CD14-positive monocyte (primary cell): Measurements from ENCODE around the gene SNRPA1. TPM values are rescaled to one million over a fixed set of nuclear protein-coding genes. Genes with fewer than 3 reads are reported as not detected.

ENCODE experiments used
- DNase-seq, 3 donors: peaks; one replicate each; pipeline ENCODE4 v3.0.0-alpha.2; 2011 to 2022
- H2AFZ ChIP-seq: 2 replicates; pipeline ENCODE4 v1.6.0; 2012; ENCODE audit warnings: mild to moderate bottlenecking, low read depth, low read length, inconsistent platforms; ENCODE audit not compliant: insufficient read depth, poor library complexity, severe bottlenecking
- H3K27ac ChIP-seq, 2 donors: 1 replicate in 1 of 2; 2 replicates in 1 of 2; pipeline ENCODE4 v1.5.1; 2012 to 2013; ENCODE audit warnings: low read length in 2 of 2, control low read depth in 1 of 2, inconsistent platforms in 1 of 2, low read depth in 1 of 2, mild to moderate bottlenecking in 1 of 2
- H3K27me3 ChIP-seq, 2 donors: one replicate each; pipeline versions ENCODE4 v1.6.0 to v1.6.1; 2011 to 2013; ENCODE audit warnings: low read length in 2 of 2; ENCODE audit not compliant: control insufficient read depth in 2 of 2, insufficient read depth in 2 of 2
- H3K36me3 ChIP-seq, 2 donors: replicated peaks in 1 of 2; 1 replicate in 1 of 2; 2 replicates in 1 of 2; pipeline versions ENCODE4 v1.5.1 to v1.6.1; 2012 to 2013; ENCODE audit warnings: low read length in 2 of 2, control low read depth in 1 of 2, inconsistent platforms in 1 of 2, mild to moderate bottlenecking in 1 of 2; ENCODE audit not compliant: insufficient read depth in 2 of 2, control insufficient read depth in 1 of 2
- H3K4me1 ChIP-seq, 2 donors: 1 replicate in 1 of 2; 2 replicates in 1 of 2; pipeline versions ENCODE4 v1.5.1 to v1.6.1; 2012 to 2013; ENCODE audit warnings: low read length in 2 of 2, control low read depth in 1 of 2, inconsistent platforms in 1 of 2, mild to moderate bottlenecking in 1 of 2, moderate library complexity in 1 of 2; ENCODE audit not compliant: insufficient read depth in 2 of 2, control insufficient read depth in 1 of 2
- H3K4me2 ChIP-seq: replicated peaks from 2 replicates; pipeline ENCODE3; 2012; ENCODE audit warnings: low read length, moderate library complexity, mild to moderate bottlenecking; ENCODE audit not compliant: poor library complexity, severe bottlenecking; ENCODE audit errors: extremely low read depth
- H3K4me3 ChIP-seq, 3 experiments: fragments of 200-600 bp in 1 of 3; sonication (generic) in 1 of 3; replicated peaks in 1 of 3; 1 replicate in 2 of 3; 2 replicates in 1 of 3; pipeline ENCODE4 v1.5.1; 2011 to 2013; ENCODE audit warnings: low read length in 3 of 3, mild to moderate bottlenecking in 3 of 3, control low read depth in 2 of 3, low read depth in 2 of 3, inconsistent platforms in 1 of 3, moderate library complexity in 1 of 3
- H3K79me2 ChIP-seq: 2 replicates; pipeline ENCODE4 v1.6.0; 2012; ENCODE audit warnings: mild to moderate bottlenecking, control low read depth, inconsistent platforms, low read length, moderate library complexity; ENCODE audit not compliant: insufficient read depth
- H3K9ac ChIP-seq: 2 replicates; pipeline ENCODE4 v1.6.0; 2017; ENCODE audit warnings: low read length, mild to moderate bottlenecking; ENCODE audit not compliant: insufficient read depth, poor library complexity, severe bottlenecking
- H3K9me3 ChIP-seq, 2 donors: replicated peaks in 1 of 2; 1 replicate in 1 of 2; 2 replicates in 1 of 2; pipeline versions ENCODE4 v1.5.1 to v1.6.1; 2012 to 2013; ENCODE audit warnings: low read length in 2 of 2, control low read depth in 1 of 2; ENCODE audit not compliant: control insufficient read depth in 1 of 2, insufficient read depth in 1 of 2
- H4K20me1 ChIP-seq: 2 replicates; pipeline ENCODE4 v1.6.0; 2012; ENCODE audit warnings: mild to moderate bottlenecking, low read length, control low read depth, moderate library complexity; ENCODE audit not compliant: insufficient read depth
- H3K27ac Mint-ChIP-seq, 7 donors: one replicate each; pipeline ENCODE4 v1.8.0; 2020; ENCODE audit warnings: mild to moderate bottlenecking in 7 of 7, mixed read lengths in 7 of 7, moderate library complexity in 6 of 7, inconsistent platforms in 2 of 7
- H3K27me3 Mint-ChIP-seq, 3 donors: one replicate each; pipeline ENCODE4 v1.8.0; 2021 to 2022; ENCODE audit warnings: low read depth in 3 of 3, mild to moderate bottlenecking in 3 of 3, mixed read lengths in 3 of 3, moderate library complexity in 3 of 3, inconsistent platforms in 1 of 3
- H3K36me3 Mint-ChIP-seq, 2 donors: one replicate each; pipeline ENCODE4 v1.8.0; 2020; ENCODE audit warnings: mixed read lengths in 2 of 2, inconsistent platforms in 1 of 2, mild to moderate bottlenecking in 1 of 2
- H3K4me1 Mint-ChIP-seq: one replicate; pipeline ENCODE4 v1.8.0; 2020; ENCODE audit warnings: mild to moderate bottlenecking, mixed read lengths
- H3K4me3 Mint-ChIP-seq, 2 donors: one replicate each; pipeline ENCODE4 v1.8.0; 2020; ENCODE audit warnings: mild to moderate bottlenecking in 2 of 2, mixed read lengths in 2 of 2, moderate library complexity in 1 of 2
- H3K9me3 Mint-ChIP-seq, 7 donors: one replicate each; pipeline ENCODE4 v1.8.0; 2020 to 2022; ENCODE audit warnings: mixed read lengths in 7 of 7, mild to moderate bottlenecking in 6 of 7, moderate library complexity in 6 of 7, inconsistent platforms in 2 of 7
- CTCF ChIP-seq: fragments of 200-600 bp; IDR thresholded peaks from one replicate; pipeline ENCODE4 v1.8.0; 2022; ENCODE audit warnings: antibody characterized with exemption, mild to moderate bottlenecking
- WGBS: methylation state at CpG from one replicate; pipeline ENCODE4 v1.1.5; 2013; ENCODE audit warnings: missing lambda C conversion rate; ENCODE audit not compliant: insufficient coverage; 5-methylcytosine and 5-hydroxymethylcytosine counted together
- intact Hi-C, 2 donors: fragments of 100-400 bp; cut with micrococcal nuclease; formaldehyde crosslinking; loops; one replicate each; pipeline versions ENCODE4 v1.15.0 to v1.15.1; 2023
- polyA plus RNA-seq, 3 donors: library from polyadenylated mRNA; depleted of rRNA in 1 of 3; unstranded in 2 of 3; stranded (reverse) in 1 of 3; fragments of 300-500 nt in 2 of 3; fragments of >200 nt in 1 of 3; fragmentation: Illumina TruSeq in 2 of 3; gene quantifications; 1 replicate in 2 of 3; 2 replicates in 1 of 3; pipeline ENCODE4 v1.2.3, GENCODE V29; 2012 to 2021

SNRPA1 gene
- polyA plus RNA-seq, 3 donors = 23.8 to 65.5 (median 35.4) TPM

DNA sequence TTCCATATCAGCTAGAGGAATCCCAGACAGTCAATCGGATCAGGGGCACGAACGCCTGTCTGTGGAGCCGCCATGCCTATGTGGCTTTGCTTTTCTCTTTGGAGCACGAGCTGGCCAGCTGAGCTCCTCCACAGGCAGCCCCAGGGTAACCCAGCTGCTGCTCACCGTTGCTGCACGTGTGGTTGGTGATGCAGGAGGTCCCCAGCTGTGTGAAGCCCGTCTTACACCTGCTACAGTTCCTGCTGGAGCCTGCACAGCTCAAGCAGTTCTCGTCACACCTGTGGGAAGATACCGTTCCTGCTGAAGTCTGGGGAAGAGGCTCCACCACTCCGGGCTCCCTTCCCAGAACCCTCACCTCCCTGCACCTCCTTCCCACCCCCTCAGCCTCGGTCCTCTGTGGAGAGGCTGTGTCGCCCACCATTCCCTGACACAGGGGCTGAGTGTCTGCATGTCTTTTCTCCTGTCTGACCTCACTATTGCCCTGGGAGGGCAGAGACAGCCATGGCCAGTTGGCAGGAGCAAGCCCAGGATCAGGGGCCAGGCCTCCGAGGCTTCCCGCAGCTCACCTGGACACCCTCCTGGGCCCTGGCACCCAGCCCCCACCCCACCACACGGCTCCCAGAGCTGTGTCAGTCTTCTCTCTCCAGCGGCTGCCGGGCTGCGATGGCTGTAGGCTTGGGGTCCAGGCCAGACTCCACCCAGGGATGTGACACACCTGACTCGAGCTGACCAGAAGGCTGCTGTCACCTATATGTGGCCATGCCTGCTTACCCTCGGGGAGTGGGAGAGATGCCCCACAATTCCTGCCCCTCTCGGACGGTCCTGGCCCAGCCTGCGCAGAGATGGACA, 12.2 kb upstream of the SNRPA1 start:
- 87% methylated on average over 24 of the region's 24 CpGs for WGBS
- Mint-ChIP-seq H3K36me3 (no peaks in the 10 kb centered on the region), H3K27me3 (peaks cover 4 to 15% (median 10%) of the 10 kb centered on the region in 3 donors), H3K27ac (peak overlapping the region in 1 of 7 donors; percentile 9), H3K9me3 (peaks cover 0 to 2% (median 0%) of the 10 kb centered on the region in 7 donors), H3K4me1 (no peaks in the 10 kb centered on the region), H3K4me3 (no peak overlapping the region)
- Histone ChIP-seq H3K4me1 (no peaks in the 10 kb centered on the region), H3K27me3 (no peaks in the 10 kb centered on the region), H3K36me3 (no peaks in the 10 kb centered on the region), H3K27ac (no peak overlapping the region), H3K4me3 (no peak overlapping the region), H3K4me2 (no peak overlapping the region), H3K9ac (no peak overlapping the region), H3K79me2 (no peaks in the 10 kb centered on the region), H3K9me3 (no peaks in the 10 kb centered on the region), H4K20me1 (no peaks in the 10 kb centered on the region), H2AFZ (no peak overlapping the region)
- no peak for TF ChIP-seq CTCF
- DNase-seq = no peak
- intact Hi-C loops = no loop called here

GRCh38 chr15:101306341-101307047, 11.4 kb upstream of the SNRPA1 start:
- no peaks in the 10 kb centered on the region for H3K79me2 ChIP-seq
- H3K4me2 ChIP-seq = no peak overlapping the region
- no peaks in the 10 kb centered on the region for H3K4me1 ChIP-seq
- H2AFZ ChIP-seq = no peak overlapping the region
- Mint-ChIP-seq H3K27ac (peak overlapping the region in 1 of 7 donors; percentile 35), H3K27me3 (peaks cover 4 to 17% (median 11%) of the 10 kb centered on the region in 3 donors), H3K4me1 (no peaks in the 10 kb centered on the region), H3K4me3 (no peak overlapping the region), H3K9me3 (peaks cover 0 to 2% (median 0%) of the 10 kb centered on the region in 7 donors), H3K36me3 (no peaks in the 10 kb centered on the region)
- 86% methylated on average over 10 of the region's 10 CpGs for WGBS
- no peaks in the 10 kb centered on the region for H3K36me3 ChIP-seq
- no peak overlapping the region for H3K27ac ChIP-seq
- no peaks in the 10 kb centered on the region for H3K9me3 ChIP-seq
- no peaks in the 10 kb centered on the region for H3K27me3 ChIP-seq
- intact Hi-C loops = no loop called here
- H3K9ac ChIP-seq = no peak overlapping the region
- H4K20me1 ChIP-seq = no peaks in the 10 kb centered on the region
- no peak for DNase-seq
- no peak for TF ChIP-seq CTCF
- H3K4me3 ChIP-seq = no peak overlapping the region
